Measurements from ENCODE around the gene LRIT1.

The LRIT1 gene

DNA sequence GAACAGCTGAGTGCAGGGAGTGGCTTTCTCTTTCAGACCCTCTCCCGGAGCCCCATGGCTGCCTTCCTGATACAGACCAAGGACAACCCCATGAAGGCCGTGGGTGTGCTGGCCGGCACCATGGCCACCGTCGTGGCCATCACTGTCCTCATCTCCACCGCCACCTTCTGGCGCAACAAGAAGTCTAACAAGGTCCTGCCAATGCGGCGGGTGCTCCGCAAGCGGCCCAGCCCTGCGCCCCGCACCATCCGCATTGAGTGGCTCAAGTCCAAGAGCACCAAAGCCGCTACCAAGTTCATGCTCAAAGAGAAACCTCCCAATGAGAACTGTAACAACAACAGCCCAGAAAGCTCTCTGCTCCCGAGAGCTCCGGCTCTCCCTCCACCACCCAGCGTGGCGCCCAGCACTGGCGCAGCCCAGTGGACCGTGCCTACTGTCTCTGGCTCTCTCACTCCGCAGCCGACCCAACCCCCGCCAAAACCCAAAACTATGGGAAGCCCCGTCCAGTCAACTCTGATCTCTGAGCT is 27.2 kb downstream of the LRIT1 start:
- no peak for DNase-seq (ENCODE audit: low read depth)

DNA sequence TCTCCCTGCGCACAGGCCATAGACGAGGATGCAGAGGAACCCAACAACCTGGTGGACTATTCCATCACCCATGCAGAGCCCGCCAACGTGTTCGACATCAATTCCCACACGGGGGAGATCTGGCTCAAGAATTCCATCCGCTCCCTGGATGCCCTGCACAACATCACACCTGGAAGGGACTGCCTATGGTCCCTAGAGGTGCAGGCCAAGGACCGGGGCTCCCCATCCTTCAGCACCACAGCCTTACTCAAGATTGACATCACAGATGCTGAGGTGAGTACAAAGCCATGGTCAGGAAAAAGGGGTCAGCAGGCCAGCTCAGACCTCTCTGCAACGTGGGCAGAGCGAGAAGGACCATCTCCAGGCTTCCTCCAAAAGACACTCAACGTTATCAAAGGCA is 28.3 kb downstream of the LRIT1 start:
- no peak for DNase-seq (ENCODE audit: low read depth)

DNA sequence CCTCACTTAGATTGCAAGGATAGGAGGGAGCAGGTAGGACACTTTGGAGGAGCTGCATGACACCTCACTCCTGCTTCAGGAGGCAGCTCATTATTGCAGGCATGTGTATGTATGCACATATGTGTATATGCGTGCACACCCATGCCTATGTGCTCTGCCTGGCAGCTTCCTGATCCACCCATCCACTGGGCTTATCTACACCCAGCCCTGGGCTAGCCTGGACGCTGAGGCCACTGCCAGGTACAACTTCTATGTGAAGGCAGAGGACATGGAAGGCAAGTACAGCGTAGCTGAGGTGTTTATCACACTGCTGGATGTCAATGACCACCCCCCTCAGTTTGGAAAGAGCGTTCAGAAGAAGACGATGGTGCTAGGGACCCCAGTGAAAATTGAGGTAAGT is 29.3 kb downstream of the LRIT1 start:
- no peak for DNase-seq (ENCODE audit: low read depth)

DNA sequence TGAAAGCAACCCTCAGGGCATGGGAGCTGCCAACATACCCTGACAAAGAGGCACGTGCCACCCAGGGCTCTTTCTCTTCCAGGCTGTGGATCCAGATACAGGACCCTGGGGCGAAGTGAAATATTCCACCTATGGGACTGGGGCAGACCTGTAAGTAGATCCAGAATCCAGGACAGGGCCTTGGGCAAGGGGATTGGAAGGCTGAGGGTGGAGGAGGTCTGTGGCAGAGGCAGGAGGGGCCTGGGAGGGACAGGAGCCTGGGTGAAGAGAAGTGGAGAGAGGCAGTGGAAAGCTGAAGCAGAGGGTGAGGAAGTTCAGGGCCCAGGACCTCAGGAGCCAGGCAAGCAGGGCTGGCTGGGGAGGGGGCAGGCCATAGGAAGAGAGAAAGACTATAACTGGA is 29.8 kb downstream of the LRIT1 start:
- DNase-seq (ENCODE audit: low read depth): no peak

DNA sequence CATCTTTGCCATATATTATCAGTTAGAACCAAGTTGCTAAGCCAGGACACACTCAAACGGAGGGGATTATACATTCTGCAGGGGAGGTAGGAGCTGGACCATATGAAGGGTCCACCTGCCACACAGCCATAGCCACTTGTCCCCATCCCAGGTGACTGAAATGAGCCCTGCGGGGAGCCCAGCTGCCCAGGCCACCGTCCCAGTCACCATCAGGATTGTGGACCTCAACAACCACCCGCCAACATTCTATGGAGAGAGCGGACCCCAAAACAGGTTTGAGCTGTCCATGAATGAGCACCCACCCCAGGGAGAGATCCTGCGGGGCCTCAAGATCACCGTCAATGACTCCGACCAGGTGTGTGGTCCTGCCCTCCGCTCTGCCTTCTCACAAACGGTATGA is 33.3 kb downstream of the LRIT1 start:
- no peak for DNase-seq (ENCODE audit: low read depth)

DNA sequence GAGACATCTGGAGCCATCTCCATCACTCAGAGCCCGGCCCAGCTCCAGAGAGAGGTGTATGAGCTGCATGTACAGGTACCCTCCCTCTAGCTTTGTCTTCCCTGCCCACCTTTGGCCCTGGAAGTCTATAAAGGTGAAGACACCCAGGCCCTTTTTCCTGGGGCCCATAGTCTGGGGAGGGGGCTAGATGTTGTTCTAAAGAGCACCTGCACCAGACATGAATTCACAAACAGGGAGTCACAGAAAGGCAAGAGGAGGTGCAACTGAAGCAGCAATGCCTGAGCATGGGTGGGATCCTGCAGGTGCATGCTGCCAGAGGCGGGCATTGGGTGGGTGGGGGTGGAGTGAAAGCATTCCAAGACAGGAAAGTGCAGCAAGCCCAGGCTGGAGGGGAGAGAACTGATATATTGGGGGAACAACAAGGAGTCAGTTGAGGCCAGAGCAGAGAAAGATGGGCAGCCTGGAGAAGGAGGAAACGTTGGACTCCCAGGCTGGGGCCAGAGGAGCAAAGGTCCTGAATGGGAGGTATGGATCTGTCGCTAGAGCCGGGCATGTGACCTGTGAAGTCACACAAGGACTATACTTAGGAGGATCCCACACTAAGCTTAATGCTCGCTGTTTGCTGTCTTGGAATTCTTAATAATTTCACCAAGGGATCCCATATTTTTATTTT is 35.4 kb downstream of the LRIT1 start:
- no peak for DNase-seq (ENCODE audit: low read depth)

DNA sequence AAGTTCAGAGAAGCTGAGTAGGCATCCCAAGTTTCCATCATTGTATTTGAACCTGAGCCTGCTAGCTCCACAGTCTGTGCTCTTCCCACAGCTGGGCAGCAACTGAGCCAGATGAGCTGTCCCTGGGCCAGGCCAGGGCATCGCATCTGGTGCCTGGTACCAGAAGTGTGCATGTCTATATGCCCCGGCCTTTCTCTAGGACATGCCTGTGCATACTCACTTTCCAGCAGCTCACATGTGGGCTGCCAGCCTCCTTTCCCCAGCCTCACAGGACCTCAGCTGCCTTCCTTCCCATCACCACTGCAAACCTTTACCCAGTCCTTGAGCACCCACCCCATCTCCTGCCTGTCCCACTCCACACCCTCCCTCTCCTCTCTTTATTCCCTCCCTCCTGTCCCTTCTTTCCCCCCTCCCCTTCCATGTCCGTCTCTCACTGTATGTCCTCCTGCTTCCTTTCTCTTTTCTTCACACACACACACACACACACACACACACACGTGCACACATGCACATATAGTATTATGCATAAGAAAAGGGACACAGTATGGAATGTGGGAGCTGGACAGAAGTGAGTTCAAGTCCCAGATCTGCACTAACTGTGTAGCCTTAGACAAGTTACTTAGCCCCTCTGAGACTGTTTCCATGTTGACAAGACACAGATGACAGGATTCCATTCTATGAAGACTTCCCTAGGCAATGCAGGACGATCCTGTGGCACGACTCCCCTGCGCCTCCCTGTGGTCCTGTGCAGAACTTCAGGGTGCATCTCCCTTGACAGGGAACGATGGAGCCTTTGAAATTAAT is 36.1 kb downstream of the LRIT1 start:
- peak; percentile 24 for DNase-seq (ENCODE audit: low read depth)

DNA sequence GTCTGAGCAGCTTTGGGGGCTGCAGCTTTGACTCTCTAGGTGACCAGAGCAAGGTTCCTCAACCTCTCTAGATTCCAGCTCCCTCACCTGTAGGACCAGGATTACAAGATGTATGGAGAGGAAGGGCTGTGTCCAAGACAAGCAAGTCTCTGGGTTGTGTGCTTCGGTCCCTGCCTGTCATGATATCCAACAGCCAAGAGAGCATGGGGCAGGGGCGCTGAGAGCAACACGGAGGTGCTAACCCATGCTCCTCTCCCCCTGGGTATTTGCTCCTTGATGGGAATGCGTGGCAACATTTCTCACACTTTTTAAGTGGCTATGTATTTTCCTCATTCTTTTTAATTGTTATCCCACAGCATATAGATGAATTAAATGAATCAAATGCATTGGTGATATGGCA is 36.7 kb downstream of the LRIT1 start:
- DNase-seq (ENCODE audit: low read depth): no peak

DNA sequence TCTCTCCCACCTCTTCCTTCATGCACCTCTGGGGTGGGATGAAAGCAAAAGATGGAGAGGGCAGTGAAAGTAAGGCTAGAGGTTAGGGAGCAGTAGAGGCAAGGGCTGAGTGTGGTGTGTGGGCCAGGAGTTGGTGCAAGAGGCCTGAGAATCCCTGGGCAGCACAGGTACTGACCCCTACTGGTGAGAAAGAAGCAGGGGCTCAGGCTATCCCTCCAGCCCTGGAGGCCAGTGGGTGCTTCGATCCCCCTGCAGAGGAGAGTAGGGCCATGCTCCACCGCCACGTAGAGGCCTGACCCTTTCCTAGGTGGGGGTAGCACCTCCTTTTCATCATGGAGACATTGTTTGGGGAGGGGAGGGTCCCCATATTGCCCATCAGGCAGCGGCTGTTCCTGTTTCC is 37.2 kb downstream of the LRIT1 start:
- no peak for DNase-seq (ENCODE audit: low read depth)

DNA sequence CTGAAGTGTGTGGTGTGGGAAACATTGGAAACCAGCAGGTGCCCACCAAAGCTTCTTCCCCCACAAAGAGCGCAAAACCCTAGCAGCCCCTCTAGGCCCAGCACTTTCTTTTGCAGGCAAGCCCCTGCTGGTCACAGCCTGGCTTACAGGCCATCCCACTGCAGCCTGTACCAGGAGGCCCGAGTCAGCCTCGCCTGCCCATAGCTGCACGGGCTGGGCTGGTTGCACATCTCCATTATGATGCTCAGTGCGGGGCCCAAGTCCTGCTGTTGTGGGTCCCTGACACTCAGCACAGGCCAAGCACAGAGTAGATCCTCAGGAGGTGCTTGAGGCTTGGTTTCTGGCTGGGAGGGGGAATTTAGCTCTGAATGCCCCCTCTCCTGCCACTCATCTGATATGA is 39.0 kb downstream of the LRIT1 start:
- no peak for DNase-seq (ENCODE audit: low read depth)

DNA sequence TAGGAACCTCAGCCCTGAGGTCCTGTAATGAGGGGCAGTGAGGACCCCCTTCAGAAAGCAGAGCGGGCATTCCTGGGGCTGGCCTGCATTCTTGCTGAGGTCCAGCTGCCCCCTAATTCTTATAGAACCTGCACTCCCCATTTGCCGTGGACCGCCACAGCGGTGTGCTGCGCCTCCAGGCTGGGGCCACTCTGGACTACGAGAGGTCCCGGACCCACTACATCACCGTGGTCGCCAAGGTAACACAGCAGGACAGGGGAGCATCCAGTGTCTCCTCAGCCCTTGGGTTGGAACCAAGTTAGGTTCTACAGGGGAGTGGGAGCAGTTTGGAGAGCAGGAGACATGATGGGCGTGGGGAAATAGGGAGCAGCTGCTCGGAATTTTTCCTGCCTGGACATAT is 39.7 kb downstream of the LRIT1 start:
- DNase-seq (ENCODE audit: low read depth): no peak

DNA sequence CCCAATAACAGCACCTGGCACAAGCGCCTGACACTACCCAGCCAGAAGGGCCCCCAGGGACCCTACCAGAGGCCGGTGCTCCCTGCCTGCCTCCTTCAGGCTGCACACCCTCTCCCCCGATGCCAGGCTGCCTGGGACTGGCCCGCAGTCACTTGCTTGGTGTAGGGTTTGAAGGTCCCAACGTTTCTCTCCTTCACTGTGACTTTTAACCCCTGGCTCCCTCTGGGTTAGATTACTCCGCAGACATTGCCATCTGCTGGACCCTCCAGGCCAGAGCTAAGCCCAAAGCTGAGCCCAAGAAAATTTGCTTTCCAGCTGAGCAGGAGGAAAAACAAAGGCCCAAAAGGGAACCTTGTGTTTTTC is 40.1 kb downstream of the LRIT1 start:
- no peak for DNase-seq (ENCODE audit: low read depth)

DNA sequence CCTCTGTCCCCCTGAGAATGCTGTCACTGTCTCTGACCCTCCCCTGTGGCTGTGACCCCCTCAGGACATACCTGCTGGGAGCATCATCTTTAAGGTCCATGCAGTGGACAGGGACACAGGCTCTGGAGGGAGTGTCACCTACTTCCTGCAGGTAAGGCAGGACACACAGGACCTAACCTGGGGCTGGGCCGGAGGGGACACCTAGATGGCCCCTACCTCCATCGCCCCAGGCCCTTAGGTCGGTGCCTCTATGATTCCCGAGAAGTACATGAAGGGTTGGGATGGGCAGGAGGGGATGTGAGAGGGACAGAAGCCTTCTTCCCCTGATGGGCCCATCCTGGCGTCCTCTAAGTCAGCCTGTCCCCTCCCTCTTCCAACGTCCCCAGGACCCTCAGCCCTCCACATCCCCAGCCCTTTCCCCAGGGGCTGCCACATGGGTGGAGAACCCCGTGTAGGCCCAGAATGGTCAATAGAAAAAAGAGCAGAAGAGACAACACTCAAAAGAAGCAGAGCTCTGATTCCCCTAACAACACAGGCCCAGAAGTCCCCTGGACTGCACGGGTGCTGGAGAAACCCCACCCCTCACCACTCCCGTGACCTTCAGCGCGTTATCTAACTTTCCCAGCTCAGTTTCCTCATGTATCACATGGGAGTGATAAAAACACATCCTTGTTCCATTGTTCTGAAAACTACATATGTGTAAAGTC is 40.7 kb downstream of the LRIT1 start:
- DNase-seq (ENCODE audit: low read depth): no peak

DNA sequence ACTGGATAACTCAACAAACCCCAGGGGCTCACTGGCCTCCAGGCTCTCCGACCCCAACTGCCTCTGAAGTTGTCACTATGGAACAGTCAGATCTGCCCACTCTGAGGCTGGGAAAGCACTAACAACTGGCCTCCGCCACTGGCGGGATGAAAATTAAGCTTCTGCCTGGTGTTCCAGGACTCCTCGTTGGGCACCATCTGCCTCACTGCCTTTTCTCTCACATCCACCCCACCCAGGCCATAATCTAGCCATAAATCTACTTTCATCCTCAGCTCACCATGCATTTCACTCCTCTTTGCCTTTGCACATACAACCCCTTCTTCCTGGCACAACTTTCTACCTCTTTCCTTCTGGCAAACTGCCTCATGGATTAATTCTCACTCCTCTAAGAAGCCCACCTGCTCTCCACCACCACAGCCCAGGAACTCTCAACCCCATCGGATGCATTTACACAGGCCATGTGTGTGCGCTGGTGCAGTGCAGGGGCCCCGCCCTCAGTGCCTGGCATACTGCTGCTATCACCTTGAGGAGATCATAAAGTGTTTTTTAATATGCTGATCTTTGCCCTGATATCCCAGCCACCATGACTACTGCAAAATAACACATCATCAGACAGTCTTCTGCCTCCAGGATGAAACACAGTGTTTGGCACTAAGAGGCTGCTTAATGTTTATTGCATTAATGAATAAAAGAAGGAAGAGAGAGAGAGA is 43.0 kb downstream of the LRIT1 start:
- no peak for DNase-seq (ENCODE audit: low read depth)

DNA sequence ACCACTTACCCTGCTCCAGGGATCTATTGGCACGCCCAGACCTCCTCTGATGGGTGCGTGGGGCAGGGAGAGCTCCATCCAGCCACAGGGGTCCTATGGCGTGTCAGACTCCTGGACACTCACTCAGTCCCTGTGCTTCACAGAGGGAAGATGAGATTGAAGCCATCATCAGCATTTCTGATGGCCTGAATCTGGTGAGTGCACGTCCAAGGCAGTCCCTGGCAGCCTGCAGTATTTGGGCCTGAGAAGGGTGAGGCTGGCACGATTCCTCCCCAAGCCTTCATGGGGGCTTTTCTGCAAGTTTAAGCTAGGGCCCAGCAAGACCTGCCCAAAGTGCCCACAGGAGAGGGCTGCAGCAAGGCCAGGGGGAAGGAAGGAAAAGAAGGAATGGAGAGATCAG is 43.7 kb downstream of the LRIT1 start:
- DNase-seq (ENCODE audit: low read depth): no peak

DNA sequence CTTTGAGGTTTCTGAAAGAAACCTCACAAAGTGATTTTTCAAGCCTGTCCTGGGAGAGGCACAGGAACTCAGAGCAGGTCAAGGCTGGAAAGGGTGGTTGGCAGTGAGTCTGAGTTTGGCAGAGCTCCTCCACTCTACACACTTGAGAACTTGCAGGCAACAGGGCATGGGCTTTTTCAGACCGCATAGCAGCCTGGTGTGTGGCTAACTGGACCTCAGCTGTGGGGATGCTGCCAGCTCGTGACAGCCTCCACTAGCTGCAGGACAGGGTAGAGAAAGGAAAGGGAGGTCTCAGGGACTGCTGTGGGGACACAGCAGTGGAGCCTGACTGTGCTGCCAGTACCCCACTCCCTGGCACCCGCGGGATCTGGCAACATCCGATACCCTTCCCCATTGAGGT is 44.4 kb downstream of the LRIT1 start:
- DNase-seq (ENCODE audit: low read depth): no peak

DNA sequence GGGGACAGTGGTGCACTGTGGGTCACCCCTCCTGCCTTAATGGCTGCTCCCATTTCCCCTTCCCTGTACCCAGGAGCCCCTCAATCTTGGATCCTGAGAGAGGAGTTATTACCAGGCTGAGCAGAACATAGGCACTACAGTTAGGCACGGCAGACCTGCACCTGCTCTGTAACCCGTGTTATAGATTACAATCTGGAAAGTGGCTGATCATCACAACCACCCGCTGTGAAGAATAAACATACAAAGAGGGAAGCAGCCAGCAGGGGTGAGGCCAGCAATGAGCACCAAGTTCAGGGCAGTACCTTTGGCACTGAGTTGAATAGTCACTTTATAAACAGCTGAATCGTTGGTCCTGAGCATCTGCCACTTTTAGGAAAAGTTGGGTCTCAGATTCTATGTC is 45.3 kb downstream of the LRIT1 start:
- DNase-seq (ENCODE audit: low read depth): no peak

DNA sequence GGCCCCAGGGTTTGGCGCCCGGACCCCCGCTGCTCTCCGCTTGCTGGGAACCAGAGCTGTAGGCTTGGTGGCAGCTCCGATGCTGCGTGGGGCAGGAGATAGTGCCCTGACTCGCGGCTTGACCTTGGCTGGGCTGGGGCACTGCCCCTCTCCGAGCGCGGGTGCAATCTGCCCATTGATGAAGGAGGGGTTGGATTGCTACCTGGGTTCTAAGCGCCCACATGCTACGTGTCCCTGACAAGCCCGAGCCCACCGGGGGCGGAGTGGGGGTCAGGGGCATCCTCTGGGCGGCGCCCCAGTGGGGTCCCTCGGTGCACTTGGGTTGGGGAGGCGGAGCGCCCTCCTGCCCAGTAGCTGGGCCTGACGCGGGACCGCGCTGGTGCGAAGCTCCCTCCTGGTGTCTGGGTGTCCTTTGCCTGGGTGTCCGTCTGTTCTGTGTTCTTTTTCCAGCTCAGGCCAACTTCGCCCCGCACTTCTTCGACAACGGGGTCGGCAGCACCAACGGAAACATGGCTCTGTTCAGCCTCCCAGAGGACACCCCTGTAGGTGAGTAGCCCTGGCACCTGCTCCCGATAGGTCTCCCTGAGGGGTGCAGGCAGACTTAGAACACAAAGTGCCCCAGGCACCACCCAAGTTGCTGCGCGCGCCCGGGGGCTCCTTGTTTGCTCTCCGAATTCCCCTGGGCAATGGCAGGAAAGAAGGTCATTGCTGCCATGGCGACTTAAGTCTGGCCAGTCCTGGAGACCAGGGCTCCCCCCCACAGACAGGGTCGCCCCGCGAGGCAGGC is 46.1 kb downstream of the LRIT1 start:
- DNase-seq (ENCODE audit: low read depth): no peak

DNA sequence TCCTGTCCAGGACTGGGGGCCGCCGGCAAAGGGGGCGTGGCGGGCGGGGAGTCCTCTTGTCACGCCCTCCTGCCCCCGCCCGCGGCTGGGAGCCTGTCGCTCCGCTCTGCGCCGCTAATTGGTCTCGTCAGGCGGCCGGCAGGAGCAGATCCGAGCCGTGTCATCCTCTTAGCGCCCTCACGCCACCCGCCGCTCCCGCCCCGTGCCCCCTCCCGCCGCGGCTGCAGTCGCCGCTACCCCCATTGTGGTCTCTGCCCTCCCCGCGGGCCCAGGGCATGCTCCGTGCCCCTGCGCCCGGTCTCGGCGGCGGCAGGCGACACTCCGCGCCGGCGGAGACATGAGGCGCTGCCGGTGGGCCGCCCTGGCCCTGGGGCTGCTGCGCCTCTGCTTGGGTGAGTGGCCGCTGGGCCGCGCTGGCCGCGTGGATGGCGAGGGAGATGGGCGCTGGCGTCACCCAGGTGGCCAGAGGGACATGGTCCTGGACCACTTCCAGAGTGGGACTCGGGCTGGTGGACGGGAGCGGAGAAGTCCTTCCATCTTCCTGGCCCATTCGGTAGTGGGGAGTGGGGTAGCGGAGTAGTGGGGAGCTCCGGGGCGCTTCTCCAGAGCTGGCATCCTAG is 46.8 kb downstream of the LRIT1 start, which contains the start of gene CDHR1:
Gene CDHR1, plus strand, starts transcription at position 114 of the 620 bp plus-strand sequence. Its CDS starts 224 bp downstream, at position 338.
- peak; percentile 21 for DNase-seq (ENCODE audit: low read depth)

DNA sequence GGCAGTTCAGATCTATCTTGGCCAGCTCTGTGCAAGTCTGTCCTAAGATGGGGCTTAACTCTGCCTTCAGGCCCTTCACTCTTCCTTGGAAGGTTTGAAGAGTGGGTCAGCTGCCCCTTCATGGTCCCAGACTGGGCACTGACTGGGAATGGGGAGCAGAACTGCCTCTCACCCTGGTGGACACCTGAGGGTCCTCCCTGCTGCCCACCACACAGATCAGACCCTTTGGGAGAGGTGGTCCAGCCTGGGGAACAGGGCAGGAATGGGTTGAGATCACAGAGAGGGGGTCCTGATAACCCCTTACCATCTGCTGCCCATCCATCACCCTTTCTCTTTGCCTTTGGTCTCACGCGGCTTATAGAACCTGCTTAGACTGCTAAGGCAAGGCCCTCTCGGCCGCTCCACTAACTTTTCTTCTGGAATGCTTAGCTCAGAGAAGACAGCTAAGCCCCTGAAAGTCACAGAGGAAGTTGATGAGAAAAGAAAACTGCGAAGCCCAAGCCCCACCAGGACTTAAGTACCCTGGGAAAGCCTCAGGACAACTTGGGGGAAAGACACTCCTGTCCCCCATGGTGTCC is 47.4 kb downstream of the LRIT1 start:
- DNase-seq (ENCODE audit: low read depth): no peak

DNA sequence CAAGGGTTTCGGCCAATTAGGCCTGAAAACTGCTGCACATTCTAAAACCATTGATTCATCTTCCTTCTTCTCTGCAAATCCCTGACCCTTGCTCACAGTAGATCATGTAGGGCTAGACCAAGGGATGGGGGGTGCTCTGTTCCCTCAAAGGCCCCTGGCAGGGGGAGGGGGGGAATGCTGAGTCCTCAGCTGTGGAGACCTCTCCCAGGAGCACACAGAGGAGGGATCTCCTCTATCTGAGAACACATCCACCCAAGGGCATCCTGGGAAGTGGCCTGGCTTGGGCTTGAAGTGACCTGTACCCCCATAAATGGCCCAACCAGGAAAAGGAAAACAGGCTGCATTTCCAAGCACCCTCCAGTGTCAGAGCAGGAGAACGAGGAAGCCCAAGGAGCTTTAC is 48.0 kb downstream of the LRIT1 start:
- DNase-seq (ENCODE audit: low read depth): no peak

All from stimulated activated CD8-positive, alpha-beta memory T cell treated with anti-CD3 and anti-CD28 coated beads, Interleukin-15, amount 100 ng/mL, for 1 hour (primary cell).